Activated naive CD4-positive, alpha-beta T cell (primary cell): ENCODE measurements around the gene GPATCH2L.

Source experiments
- DNase-seq, 4 experiments: peaks; one replicate each; lab custom pipeline; 2025; lab: John Stamatoyannopoulos, UW

The GPATCH2L gene

GRCh38 chr14:76201162-76201561 is 49.4 kb downstream of the GPATCH2L start:
- no peak for DNase-seq

GRCh38 chr14:76203086-76204001 is 51.6 kb downstream of the GPATCH2L start:
- DNase-seq: no peak

- no peak for DNase-seq
These were observed 52.9 kb downstream of the GPATCH2L start for GRCh38 chr14:76204461-76205230.

GRCh38 chr14:76205708-76206107 is 54.0 kb downstream of the GPATCH2L start:
- DNase-seq: no peak

GRCh38 chr14:76208340-76208739 is 56.6 kb downstream of the GPATCH2L start:
- no peak for DNase-seq

- no peak for DNase-seq
These were observed 60.5 kb downstream of the GPATCH2L start for GRCh38 chr14:76212242-76212641.

- DNase-seq: no peak
These were observed 65.5 kb downstream of the GPATCH2L start for GRCh38 chr14:76217179-76217578.

GRCh38 chr14:76218662-76219061 is 66.9 kb downstream of the GPATCH2L start:
- DNase-seq: no peak

GRCh38 chr14:76219873-76220272 is 68.2 kb downstream of the GPATCH2L start:
- no peak for DNase-seq

GRCh38 chr14:76227450-76228050 is 75.8 kb downstream of the GPATCH2L start:
- DNase-seq: no peak

GRCh38 chr14:76228138-76228537 is 76.4 kb downstream of the GPATCH2L start:
- no peak for DNase-seq

GRCh38 chr14:76232800-76233199 is 81.1 kb downstream of the GPATCH2L start:
- no peak for DNase-seq

GRCh38 chr14:76235628-76236027 is 83.9 kb downstream of the GPATCH2L start:
- no peak for DNase-seq

- DNase-seq: no peak
These were observed 84.7 kb downstream of the GPATCH2L start for GRCh38 chr14:76236172-76237130.

GRCh38 chr14:76237349-76237990 is 85.7 kb downstream of the GPATCH2L start:
- no peak for DNase-seq

GRCh38 chr14:76245097-76245496 is 93.4 kb downstream of the GPATCH2L start:
- no peak for DNase-seq

GRCh38 chr14:76250302-76250701 is 98.6 kb downstream of the GPATCH2L start:
- DNase-seq: no peak

GRCh38 chr14:76252471-76252870 is 100.7 kb downstream of the GPATCH2L start:
- DNase-seq: no peak

GRCh38 chr14:76253111-76253510 is 101.4 kb downstream of the GPATCH2L start:
- DNase-seq: no peak

GRCh38 chr14:76256545-76256944 is 104.8 kb downstream of the GPATCH2L start:
- DNase-seq: no peak
